Measurements from ENCODE around the gene STMP1.

STMP1 gene

DNA sequence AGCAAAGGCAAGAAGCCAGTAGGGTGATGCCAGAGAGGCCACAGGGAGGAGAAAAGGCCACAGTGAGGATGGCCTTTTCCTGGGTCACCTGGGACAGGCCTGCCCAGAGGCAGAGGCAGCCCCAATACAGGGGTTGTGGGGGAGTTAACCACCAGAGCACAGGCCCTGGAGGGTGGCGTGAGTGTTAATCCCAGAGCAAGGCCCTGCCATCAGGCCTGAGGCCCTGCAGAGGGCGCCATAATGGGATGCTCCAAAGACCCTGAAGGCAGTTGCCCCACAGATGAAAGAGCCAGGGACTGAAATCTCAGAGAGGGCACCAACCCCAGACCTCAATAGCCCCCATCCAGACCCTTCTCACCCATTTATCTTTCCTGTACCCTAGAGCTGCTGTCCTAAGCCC lies 41.8 kb downstream of the STMP1 start:
- DNase-seq = no peak

DNA sequence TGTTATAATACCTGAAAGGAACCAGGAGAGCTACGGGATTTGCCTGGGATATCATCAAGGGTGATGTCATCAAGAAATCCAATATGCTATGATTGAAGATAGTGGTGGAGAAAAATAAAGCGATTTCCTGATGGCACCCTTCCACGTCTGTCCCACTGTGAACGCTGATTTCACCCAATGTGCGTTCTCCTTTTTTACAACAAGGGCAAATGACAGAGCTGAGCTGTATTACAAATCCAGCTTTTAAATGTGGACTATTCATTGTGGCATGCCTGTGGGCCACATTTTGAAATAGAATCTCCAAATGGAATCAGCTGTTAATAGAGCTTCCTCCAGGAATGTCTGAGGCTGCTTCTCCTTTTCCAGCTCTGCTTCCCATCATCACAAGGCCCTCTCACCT lies 42.4 kb downstream of the STMP1 start:
- no peak for DNase-seq

DNA sequence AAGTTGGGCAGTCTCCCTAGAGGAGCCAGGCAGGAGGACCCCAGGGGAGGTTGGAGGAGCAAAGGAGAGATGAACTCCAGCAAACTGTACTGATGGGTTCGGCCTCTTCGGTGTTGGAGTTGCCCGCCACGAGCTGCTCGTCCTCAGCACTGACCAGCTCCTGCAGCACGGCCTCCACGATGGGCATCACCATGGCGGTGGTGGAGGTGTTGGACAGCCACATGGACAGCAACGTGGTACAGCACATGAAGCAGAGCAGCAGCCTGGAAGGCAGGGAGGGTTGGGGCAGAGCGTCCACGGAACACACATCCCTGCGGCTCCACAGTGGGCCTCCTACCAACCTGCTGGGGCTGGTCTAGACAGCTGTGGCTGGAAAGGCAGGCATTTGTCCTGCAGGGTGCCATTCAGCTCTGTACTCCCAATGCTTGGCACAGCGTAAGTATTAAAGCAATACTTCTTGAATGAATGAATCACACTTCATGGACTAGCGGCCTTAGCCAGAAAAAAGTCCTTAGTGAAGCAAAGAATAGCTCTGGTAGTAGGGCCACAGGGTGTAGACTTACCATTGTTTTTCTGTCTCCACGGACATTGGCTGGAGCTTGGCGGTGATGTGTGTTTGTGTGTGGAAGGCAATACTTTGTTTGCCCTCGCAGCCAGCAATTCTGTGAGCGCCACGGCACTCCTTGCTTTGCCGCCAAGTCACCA lies 43.9 kb downstream of the STMP1 start:
- no peak for DNase-seq

DNA sequence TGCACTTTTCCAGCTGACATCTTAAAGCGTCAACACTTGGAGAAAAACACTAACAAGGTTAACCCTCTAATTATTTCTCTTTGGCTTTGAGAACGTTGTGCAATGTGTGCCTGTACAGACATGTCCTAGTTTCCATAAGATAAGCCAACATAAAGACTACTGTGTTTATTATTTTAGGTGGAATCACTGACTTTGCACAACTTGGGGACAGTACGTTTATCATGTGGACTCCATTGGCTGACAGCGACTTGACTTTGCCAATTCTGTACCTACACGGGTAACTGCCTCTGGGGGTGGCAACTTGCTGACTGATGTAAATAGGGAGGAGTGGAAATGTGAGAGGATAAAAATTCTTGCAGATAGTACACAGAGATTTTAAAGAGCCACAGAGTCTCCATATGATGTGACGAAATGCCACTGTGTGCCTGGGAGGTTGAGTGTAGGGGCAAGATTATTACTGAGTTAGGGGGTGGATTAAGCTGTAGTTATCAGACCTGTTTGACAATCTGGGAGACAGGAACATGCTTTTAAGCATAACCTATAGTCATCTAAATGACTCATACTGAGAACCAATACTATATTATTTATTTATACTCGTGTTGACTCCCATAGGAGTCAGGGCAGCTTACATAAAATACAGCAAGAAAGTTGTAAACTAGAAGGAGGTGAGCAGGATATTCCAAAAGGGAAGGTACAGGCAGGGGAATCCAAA lies 44.7 kb downstream of the STMP1 start:
- no peak for DNase-seq

DNA sequence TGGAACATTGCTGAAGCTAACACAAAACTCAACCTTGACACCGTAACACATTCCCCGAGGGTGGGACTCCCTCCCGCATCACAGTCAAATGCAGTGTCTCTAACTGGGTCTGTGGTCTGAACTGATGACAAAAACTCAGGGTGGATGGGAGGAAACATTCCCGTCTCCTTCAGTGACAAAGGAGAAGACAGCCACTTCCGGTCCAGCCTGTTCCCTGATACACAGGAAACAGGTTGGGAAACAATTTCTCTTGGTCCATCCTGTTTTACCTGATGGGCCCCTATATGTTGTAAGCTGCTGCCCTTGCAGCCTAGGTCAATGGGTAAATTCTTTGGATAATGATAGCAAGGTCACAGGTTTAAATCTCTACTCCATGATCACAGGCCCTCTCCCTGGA lies 45.3 kb downstream of the STMP1 start:
- DNase-seq = no peak

DNA sequence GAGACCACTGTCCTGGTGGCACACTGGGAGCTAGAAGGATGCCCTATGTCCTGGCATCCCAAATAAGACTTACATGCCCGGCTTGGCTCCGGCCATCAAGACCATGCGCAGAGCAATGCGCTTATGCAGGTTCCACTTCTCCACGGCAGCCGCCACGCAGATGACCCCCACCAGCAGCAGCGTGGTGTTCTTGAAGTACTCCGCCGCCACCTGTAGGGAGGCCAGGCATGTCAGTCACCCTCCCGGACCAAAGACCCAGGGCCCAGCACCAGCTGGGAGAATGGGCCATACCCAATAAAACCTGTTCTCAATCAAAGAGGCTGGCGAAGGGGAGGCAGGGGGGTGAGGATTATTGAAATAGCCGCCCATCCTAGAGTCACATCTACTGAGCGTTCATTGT lies 45.7 kb downstream of the STMP1 start:
- DNase-seq = no peak

DNA sequence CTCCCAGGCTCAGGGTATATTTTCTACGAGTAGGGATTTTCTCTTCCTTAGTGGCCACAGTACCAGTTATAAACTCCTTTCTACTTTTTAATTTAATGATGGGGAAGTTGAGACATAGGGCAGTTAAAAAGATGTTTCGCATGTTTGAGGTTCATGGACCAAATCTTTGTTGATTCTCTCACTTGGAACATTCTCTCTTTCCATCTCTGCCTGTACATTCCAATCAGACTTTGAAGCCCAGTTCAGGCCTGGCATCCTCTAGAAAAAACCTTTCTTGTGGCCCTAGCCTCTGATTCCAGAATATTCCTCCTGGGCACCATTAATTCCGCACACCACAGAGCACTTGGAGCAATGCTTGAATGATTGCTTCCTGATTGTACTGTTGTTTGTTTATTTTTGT lies 47.2 kb downstream of the STMP1 start:
- DNase-seq = no peak

DNA sequence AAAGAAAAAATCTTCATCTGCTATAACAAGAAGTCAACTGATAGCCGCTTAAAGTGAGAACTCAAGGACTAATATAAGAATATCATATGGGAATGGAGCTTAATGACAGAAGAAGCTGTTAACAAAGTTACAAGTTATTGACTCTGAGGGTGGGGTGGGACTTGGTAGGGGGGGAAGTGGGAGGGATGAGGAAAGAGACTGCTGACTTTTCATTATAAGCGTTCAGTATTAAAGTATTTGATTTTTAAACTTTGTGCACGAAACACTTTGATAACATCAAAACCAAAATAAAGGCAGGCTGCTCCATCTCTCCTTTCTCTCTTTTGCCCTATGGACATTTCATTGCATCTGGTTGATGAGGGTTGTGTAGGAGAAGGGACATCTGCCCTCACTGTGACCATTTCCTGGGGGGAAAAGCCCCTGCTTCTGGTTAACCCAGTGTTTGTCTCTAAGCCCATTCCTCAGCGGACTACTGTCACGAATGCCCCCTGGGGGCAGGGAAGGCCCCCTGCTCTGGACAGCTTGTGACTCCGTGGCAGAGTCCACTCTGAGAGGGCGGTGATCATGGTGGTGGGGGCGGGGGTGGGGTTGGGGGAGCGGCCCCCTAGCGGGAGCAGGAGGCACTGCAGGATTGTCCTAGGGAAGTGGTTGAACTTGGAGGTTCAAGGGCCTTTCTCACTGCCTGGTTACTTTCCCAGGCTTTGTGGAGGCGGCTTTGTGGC lies 48.3 kb downstream of the STMP1 start:
- DNase-seq = no peak

DNA sequence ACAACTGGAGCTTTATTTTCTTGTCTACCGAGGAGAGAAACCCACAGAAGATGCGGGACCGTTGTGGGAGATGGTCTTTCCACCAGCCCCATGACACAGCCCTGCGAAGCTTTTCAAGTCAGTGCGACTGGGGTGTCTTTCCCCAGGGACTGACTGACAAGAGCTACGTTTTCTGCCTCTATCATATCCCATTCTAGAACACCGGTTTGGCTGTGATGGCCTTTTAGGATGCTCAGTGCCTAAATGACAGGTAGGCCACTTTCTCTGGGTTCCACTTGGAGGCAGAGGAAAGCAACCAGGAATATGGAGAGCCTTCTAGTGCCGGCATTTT lies 48.8 kb downstream of the STMP1 start:
- DNase-seq = no peak

DNA sequence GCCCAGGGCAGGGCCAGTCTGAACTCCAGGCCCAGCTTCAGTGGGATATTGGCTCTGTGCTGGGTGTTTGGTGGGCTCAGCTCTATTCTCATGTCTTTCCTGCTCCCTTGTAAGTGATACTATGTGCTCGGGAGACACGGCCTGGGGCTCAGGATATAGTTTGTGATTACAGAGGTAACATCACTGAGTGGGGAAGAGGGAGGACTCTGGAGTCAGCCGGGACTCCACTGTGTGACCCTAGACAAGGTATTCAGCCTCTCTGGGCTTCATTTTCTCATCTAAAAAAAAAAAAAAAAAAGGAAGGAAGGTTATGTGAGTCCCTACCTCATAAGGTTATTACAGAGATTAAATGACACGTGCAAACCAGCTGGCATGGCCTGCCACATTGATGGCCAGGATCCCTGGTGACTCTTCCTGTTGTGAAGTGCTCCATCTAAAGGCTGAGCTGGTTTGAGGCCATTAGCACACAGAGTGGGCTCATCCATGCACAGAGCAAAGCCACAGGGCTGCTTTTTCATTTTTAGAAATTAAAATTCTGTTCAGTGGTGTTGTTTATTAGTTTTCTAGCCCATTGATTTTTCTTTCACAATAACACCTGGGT lies 50.0 kb downstream of the STMP1 start:
- no peak for DNase-seq

DNA sequence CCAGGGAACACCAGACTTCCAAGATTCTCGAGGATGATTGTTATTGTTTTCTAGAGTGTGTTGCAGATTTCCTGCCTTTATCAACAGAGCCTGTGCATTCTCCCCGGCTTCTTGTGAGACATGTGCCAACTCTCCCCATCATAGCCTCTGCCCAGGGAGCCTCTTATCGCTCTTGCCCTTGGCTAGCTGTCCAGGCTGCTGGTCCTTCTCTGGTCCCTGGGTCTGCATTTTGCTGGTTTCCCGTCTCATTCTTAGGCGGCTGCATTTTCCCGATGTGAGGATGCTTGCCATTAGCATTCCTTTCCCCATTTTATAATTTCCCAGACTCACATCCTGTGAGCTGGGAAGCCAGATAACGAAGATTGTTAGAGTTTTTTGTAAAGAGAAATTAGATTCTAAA lies 50.5 kb downstream of the STMP1 start:
- DNase-seq = no peak

DNA sequence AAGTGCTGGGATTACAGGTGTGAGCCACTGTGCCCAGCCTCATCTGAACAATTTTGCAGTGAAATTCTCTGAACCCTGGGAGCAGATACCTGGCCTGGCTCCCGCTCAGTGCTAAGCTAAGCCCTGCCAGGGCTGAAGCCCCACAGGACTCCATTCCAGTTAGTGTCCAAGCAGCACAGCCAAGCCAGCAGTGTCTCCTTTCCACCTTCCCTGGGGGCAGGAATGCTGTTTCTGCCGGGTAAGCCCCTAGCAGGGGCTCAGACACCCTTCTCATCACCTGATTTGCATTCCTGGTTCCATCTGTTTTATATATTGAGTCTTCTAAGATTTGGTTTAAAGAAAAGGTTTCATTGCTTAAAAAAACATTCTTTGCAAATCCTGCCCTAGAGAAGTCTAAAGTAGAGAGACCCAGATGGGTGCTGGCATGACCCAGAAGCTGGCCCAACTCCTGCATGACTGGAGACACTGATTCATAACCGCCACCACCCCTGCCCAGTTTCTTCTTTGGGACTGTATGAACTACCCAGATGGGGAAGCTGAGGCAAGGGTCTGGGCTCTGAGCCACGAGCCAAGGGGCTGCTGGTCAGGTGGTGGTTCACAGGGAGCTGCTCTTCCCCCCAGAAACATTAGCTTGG lies 51.6 kb downstream of the STMP1 start:
- no peak for DNase-seq

DNA sequence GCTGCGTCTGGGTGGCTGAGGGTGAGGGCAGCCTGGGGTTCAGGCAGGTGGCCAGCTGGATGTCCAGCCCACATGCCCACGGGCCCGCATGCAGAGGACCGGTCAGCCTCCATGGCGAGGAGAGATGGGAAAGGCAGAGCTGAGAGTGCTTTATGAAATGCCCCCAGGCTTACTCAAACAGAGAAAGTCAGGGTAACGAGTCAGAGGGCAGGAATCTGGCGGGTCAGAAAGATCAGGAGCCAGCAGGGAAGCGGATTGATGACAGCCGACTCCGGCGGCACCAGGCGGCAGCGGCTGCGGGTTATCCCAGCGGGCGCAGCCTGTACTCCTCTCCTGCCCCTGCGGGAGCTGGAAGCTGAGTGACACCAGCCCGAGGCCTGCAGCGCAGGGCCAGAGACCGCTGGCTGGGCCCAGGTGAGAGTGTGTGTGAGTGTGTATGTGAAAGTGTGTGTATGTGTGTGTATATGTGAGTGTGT lies 52.3 kb downstream of the STMP1 start:
- DNase-seq = no peak

DNA sequence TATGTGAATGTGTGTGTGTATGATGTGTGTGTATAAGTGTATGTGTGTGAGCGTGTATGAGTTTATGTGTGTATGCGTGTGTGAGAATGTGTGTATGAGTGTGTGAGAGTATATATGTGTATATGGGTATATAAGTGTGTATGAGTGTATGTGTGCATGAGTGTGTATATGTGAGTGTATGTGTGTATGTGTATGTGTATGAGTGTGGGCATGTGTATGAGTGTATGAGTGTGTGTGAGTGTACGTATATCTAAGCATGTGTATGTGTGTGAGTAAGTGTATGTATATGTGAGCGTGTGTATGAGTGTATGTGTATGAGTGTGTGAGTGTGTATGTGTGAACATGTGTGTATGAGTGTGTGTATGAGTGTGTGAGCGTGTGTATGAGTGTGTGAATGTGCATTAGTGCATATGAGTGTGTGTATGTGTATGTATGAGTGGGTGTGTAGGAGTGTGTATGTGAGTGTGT lies 52.8 kb downstream of the STMP1 start:
- DNase-seq = no peak

DNA sequence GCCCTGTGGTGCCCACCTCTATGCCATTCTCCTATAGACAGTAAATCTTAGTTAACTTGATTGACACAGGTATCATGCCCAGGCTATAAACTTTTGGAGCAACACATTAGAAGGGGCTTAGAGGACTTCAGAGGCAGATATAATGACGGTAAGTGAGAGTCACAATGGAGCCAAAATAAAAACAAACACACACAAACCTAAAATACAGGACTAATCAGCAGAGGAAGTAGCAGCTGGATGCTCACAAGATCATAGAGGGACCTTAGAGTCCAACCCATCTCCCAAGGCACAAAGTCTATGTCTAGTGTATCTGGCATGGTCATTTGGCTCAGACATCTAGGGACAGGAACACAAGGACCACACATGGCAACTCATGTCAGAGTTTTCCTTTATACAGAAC lies 53.4 kb downstream of the STMP1 start:
- no peak for DNase-seq

DNA sequence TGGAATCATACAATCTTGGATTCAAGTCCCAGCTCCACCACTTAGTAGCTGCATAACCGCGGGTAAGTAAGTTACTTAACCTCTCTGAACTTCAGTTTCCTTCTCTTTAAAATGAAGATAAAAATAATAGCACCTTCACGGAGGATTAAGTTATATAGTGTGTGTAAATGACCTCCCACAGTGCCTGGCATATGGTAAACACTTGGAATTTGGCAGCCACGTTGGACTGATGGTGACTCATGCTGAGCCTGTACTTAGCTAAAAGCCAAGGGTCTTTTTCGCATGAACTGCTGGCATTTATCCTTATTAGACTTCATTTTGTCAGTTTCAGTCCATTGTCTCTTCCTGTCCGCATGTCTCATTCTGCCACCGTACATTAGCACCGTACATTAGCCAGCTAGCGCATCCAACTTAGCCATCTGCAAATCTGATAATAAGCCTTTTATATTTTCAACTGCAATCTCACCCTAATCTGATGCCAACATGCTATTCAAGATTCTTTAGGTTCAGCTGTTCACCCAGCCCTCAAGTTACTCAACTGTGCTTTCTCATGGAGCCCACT lies 54.4 kb downstream of the STMP1 start:
- DNase-seq = no peak

DNA sequence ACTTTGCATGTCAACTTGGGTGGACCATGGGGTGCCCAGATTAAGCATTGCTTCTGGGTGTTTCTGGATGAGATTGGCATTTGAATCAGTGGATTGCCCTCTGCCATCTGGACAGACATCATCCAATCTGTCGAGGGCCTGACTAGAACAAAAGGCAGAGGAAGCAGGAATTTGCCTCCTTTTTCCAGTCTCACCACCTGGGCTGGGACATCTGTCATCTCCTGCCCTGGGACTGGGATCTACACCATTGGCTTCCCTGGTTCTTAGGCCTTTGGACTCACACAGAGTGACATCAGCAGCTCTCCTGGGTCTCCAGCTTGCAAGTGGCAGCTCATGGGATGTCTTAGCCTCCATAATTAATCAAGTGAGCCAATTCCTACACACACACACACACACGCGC lies 55.4 kb downstream of the STMP1 start:
- DNase-seq = no peak

DNA sequence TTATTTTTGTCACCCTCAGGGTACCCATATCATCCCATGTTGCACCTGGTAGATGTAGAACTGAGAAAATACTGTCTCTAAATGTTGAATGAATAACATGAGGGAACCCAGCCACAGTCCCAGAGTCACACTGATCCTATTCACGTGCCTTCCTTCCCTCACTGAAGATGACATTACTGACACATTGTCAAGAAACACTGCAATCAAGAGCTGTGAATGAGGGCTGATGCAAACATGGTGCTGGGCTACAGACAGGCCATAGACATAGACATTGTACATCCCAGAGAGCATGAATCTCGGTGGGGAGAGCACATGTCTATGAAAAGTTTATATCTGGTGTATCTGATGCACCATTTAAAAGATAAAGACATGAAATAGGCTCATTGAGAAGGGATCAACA lies 55.9 kb downstream of the STMP1 start:
- DNase-seq = no peak

DNA sequence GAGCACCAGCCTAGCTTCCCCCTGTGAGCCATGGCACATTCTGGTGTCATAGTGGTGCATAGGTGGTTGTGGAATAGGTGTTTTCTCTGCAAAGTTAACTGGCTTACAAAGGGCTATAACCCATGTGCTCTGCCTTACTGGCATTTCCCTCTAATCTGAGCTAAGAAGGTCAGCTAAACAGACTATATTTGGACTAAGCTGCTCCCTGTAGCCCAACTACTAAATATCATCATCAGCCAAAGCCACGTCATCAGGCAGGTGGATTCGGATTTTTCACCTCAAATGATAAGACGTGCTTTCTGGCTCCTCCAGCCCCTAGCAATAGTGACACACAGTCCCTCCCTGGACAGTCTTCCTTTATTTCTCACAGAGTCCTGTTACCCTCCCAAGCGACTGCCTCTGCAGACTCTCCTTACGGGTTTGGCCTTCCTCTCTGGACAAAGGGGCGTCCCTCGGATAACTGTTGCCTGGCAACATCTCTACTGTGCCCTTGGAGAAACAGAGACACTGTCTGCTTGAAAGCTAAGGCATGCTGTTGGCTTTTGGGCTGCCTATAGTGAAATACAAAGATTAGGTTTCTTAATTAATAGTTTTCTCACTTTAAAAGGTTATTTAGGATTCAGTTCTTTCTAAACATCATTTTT lies 56.6 kb downstream of the STMP1 start:
- no peak for DNase-seq

DNA sequence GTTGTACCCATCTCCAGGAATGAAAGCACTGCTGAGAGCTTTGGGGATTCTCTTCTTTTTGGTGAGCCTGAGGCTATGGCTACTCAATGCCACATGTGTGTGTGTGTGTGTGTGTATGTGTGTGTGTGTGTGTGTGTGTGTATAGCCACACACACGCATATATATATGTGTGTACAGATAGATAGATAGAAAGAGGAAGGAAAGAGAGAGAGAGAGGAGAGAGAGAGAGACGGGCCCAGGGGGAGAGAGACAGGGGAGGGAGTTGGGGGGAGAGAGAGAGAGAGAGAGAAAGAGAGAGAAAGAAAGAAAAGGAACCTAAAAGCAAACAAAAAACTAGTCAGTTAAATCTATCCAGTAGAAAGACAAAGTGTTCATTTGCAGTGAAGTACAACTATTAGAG lies 57.4 kb downstream of the STMP1 start:
- DNase-seq = no peak

DNA sequence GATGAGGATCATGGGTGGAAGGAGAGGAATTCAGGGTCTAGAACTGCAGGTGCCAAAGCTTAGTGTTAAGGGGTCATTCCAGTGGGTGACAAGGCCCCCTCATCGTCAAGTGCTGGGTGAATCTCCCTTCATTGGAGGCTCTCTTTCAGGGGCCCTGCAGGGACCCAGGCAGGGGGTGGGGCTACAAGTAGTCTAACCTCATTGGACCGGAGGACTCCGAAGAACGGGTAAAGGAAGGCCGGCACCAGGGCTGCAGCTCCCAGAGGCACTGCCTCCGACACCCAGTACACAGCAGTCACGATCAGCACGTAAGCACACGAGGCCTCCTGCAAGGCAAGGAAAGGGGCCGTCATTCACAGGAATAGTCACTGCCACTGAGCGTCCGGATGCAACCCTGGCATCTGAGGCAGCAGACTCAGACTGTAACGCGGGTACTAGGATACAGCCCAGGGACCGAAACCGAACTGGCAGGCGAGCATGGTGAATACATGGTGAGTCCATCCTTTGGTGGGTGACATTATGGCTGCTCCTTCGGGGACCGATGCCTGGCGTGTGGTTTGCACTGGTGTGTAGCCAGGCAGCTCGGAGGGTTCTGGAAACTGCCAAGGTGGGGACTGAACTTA lies 59.0 kb downstream of the STMP1 start:
- no peak for DNase-seq

DNA sequence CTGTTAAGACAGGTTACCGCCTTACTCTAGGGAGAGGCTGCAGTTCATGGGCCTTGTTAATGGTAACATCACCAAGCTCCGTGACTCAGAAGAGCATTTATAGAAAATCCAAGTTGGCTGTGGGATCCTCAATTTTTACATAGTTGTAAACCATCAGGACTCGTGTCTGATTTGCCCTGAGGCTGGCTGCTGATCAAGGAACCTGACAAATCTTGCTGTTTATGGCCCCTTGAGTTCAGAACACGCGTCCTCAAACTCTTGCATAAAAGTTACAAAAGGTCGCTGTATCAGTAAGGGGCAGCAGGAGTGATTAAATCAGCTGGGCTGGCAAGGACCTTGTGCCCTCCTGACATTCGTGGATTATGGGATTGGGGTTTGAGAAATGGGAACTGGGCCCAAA lies 61.1 kb downstream of the STMP1 start:
- no peak for DNase-seq
